Epidermal melanocyte (primary cell): ENCODE results near the gene SCARB2.
"Not testable (repeated sequence)": the region's sequence is repeated elsewhere in the genome, so short reads cannot be mapped to it uniquely, and the experiment has no call there.

ENCODE experiments used
- DNase-seq: peaks from one replicate; pipeline ENCODE4 v3.0.0; 2011; ENCODE audit warnings: low spot score; ENCODE audit not compliant: insufficient read length

The SCARB2 gene, protein sequence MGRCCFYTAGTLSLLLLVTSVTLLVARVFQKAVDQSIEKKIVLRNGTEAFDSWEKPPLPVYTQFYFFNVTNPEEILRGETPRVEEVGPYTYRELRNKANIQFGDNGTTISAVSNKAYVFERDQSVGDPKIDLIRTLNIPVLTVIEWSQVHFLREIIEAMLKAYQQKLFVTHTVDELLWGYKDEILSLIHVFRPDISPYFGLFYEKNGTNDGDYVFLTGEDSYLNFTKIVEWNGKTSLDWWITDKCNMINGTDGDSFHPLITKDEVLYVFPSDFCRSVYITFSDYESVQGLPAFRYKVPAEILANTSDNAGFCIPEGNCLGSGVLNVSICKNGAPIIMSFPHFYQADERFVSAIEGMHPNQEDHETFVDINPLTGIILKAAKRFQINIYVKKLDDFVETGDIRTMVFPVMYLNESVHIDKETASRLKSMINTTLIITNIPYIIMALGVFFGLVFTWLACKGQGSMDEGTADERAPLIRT

DNA sequence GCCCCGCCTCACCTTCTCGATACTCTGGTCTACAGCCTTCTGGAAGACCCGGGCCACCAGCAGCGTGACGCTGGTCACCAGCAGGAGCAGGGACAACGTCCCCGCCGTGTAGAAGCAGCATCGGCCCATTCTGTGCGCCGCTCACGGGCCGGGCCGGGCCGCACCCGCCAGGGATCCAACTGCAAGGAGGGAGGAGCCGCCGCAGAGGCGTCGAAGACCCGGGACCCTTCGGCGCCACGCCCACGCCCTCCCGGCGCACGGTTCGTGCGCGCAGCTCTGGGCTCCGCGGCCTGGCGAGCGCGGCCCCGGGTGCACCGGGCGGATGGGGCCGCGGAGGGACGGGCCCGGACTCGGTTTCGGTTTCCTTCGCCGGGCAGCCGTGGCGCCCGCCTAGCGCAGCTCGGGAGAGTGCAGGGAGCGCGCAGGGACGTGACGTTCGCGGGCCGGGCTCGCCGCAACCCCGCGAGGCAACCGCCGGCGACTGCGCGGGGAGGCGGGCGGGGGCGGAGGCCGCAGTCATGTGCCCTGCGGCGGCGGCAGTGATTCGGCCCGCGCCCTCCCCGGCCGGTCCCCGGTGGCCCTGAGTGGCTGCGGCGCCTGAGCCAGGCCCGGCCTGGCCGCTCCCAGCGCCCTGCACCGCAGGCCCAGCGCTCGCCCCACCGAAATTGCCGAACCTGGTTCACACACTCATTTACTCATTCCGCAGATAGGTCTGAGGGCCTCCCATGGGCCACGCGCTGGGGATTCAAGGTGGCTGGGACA, at the start of gene SCARB2:
SCARB2 (minus strand) TSS at position 410 of the 762 bp plus-strand sequence; CDS start at position 129, 281 bp downstream.
- peak; percentile 69 for DNase-seq

DNA sequence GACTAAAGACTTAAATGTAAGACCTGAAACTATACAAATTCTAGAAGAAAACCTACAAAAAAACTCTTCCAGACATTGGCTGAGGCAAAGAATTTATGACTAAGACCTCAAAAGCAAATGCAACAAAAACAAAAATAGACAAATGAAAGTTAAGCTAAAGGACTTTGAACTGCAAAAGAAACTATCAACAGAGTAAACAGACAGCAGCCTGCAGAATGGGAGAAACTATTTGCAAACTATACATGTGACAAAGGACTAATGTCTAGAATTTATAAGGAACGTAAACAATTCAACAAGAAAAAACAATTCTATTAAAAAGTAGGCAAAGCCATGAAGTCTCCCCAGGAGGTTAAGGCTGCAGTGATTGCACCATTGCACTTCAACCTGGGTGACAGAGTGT, 46.9 kb upstream of the SCARB2 start:
- DNase-seq, result no peak

DNA sequence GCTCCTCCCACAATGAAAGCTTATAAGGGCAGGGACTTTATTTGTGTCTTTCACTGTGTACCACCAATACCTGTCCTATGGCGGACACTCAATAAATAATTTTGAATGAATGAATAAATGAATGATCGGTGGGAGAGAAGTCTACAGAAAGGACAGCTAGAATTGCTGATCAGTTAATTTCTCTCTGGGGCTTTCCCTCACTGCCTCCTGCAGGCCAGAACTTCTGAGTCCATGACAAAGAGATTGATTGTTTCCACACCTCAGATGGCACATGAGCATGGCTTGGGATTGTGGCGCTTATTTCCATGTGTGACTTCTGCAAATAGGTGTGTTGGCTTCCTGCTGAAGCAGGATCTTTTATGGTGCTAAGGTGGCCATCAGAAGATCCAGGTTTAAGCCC, 44.2 kb upstream of the SCARB2 start:
- no peak for DNase-seq

DNA sequence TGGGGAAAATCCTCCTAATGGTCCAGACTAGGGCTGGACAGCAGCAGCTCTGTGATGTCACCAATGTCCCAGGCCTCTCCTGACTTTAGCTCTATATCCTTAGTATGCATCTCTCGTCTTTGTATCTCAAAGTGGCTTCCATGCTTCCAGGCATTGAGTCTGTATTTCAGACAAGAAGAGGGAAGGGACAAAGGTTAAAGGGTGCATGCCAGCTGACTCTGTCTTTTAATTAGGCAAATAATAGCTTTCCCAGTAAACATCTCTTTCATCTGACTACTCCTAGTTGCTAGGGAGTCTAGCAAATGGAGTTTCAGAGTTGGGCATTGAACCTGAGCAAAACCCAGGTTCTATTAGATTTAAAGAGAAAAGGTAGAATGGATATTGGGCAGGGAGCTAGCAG, 43.3 kb upstream of the SCARB2 start:
- no peak for DNase-seq

DNA sequence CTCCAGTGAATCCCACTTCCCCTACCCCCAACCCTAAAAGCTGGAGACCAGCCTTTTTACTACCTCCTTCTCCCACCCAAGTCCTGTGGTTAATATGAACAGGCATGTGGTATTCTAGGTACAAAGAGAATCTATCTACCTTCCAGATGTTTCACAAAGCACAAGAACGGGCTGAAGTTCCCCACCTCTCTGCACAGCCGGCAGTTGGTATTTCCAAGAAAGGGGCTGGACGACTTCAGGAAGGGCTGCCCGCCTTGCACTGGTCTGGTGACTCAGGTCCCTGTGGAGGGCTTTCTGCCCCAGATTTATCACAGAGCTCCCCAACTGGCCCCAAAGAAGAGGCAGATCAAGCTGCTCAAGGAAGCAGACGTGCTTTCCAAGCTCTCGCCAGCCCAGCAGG, 42.4 kb upstream of the SCARB2 start:
- no peak for DNase-seq

DNA sequence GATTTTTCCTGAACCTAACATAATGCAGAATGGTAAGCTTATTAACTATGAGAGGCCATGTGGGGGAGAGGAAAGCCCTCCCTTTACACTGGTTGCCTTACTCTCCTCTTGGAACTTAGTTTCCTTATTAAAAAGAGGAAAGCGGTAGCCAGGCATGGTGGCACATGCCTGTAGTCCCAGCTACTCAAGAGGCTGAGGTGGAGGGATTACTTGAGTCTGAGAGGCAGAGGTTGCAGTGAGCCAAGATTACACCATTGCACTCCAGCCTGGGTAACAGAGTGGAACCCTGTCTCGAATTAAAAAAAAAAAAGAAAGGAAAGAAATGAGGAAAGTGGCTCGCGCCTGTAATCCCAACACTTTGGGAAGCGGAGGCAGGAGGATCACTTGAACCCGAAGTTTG, 39.9 kb upstream of the SCARB2 start:
- no peak for DNase-seq

DNA sequence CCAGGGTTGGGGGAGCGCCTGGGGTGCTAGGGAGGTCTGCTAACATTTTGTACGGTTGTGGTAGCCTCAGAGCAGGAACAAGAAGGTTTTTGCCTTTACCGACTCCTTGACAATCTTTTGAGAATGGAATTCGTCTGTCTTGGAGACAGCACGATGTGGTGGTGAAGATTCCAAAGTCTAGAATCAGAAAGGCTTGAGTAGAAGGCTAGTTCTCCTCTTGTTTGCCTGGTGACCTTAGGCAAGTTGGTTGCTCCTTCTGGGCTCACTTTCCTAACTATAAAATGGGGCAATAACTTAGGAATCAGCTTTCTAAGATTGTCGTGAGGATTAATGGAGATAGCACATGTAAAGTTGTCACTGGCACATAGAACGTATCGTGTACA, 38.6 kb upstream of the SCARB2 start:
- DNase-seq, result no peak

DNA sequence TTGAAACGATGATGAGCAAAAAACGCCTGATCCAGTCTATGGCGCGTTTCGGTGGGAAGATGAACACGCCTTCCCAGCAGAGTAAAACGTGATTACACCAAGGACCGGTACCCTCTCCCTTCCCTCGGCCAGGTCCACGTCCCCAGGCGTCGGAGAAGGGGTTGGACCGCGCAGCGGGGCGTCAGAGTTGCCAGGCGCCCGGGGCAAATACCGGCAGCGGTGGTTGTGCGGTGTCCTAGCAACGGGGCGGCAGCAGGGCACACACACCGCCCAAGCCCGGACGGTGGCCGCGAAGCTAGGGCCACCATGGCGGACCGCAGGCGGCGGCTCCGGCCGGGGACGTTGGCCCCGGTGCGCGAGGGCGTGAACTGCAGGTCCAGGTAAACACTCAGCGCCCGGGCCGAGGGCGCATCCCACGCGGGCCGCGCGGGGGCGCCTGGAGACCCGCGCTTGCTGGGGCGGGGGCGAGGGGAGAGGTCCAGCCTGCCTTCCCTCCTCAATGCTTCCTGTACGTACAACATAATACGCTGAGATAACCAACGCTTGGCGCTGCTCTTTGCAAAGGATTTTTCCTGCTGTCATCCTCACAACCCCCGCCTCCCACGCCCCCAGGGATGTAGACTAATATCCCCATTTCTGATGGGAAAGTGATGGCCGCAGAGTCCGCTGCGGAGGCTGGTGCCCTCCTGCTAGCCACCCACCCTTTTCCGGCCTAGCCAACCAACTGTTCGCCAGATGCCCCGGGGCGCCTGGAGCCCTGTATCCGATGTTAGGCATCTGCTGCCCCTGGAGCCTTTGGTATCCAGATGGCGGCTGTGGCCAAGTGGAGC, 38.0 kb upstream of the SCARB2 start, which contains the start of gene FAM47E:
FAM47E (plus strand) TSS at position 281 of the 830 bp plus-strand sequence; CDS start at position 307, 26 bp downstream.
- no peak for DNase-seq

DNA sequence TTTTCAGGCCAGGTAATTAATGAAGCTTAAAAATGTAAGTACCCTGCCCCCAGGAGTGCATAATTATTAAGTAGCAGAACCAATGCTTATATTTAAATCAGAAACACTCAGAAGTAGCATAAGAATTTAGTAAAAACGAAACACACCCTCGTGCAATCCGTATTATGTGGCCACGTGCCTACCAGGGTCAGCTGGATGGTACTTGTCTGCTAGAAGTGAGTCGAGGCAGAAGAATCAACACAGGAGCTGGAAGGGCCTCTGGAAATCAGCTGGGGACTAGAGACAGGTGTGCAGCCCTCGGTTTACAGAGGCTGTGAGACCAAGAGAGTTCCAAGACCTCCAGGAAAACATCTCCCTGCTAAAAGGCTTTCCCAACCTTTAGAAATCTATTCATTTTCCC, 37.3 kb upstream of the SCARB2 start:
- no peak for DNase-seq

DNA sequence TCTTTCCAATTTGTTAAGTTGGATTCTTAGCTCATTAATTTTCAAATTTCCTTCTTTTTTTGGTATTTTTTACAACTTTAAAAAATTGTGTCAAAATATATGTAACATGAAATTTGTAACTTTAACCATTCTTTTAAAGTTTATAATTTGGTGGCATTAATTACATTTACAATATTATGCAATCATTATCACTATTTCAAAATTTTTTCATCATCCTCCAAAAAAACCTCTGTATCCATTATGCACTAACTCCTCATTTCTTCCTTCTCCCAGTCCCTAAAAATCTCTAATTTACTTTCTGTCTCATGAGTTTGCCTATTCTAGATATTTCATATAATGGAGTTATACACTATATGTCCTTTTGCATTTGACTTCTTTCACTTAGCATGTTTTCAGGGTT, 33.2 kb upstream of the SCARB2 start:
- no peak for DNase-seq

DNA sequence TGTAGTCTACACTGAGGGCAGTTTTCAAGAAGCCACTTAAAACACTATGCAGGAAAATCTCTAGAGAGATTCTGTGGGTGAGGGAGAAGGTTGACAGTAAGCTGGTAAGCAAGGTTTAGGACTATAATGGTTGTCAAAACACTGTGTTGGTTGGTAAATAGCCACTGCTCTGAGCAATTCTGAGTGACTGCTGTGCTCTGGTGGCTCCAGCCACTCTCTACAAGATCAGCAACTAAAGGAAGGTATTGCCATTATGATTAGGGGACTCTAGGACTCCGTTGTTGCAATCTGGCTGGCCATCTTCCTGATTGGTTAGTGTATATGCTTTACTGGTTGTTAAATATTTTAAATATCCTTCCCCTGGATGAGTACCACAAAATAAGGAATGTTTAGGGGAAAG, 32.4 kb upstream of the SCARB2 start:
- DNase-seq, result no peak

DNA sequence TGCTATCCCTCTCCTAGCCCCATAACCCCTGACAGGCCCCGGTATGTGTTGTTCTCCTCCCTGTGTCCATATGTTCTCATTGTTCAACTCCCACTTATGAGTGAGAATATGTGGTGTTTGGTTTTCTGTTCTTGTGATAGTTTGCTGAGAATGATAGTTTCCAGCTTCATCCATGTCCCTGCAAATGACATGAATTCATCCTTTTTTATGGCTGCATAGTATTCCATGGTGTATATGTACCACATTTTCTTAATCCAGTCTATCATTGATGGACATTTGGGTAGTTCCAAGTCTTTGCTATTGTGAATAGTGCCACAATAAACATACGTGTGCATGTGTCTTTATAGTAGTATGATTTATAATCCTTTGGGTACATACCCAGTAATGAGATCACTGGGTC, 30.3 kb upstream of the SCARB2 start:
- DNase-seq, result not testable (repeated sequence)

DNA sequence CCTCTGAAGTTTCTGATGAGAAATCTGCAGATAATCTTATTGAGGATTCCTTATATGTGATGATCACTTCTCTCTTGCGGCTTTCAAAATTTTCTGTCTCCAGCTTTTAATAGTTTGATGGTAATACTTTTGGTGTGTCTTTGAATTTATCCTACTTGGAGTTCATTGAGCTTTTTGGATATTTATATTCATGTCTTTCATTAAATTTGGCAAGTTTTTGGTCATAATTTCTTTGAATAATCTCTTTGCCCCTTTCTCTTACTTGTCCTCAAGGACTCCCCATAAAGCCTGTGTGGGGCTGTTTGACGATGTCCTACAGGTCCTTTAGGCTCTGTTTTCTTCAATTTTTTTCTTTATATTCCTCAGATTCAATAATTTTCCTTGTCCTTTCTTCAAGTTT, 26.6 kb upstream of the SCARB2 start:
- DNase-seq, result no peak

DNA sequence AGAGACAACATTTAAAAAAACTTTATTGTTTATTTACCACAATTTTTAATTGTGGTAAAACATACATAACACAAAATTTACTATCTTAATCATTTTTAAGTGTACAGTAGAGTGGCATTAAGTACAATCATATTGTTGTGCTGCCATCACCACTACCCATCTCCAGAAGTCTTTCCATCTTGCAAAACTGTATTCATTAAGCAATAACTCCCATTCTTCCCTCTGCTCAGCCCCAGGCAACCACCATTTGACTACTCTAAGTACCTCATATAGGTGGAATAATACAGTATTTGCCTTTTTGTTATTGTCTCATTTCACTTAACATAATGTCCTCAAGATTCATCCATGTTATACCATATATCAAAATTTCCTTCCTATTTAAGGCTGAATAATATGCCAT, 25.1 kb upstream of the SCARB2 start:
- DNase-seq, result no peak

DNA sequence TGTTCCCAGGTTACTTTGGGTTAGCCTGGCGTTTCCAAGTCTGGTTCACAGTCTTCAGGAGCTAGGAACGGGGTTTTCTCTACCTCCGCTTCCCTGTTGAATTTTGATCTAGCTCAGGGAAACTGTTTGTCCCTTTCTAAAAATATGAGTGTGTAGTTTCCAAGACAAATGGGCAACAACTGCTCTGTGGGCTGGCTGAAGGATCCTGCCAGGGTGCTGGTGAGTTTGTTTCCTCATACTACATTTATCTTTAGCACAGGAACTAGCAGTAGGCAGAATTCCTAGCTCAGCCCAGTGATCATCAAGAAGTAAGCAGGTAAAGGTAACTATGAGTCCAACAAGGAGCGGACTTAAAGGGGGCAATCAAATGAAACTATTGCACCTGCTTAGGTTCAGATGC, 24.6 kb upstream of the SCARB2 start:
- DNase-seq, result no peak

DNA sequence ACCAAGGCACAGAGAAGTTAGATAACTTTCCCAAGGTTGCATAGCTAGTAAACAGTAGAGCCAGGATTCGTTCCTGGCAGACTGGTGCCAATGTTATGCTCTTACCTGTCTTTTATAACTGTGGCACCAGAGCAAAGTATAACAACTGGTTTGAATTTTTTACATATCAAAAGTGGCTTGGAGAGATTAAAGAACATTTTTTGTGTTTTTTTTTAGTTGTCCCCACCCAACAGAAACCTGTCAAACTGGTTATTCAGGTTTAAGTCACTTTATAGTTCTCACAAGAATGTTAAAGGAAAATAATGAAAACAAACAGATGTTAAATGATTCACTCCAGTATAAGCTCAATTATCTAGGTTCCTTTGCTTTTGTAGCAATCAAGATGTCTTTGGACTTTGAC, 22.3 kb upstream of the SCARB2 start:
- no peak for DNase-seq

DNA sequence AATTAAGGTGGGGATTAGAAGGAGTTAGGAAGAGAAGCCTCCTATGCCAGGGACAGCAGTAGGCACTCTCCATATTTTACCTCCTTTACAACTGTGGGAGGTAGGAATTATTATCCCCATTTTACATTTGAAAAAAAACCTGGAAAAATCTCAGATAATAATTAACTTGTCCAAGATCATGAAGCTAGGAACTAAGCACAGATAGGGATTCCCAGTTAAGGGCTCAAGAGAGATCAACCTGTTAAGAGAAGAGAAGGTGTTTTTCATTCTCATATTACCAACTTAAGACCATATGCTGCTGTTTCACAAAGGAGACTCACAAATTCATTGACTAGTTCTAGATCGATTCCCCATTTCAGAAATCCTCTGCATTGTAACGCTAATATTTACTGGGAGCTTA, 21.8 kb upstream of the SCARB2 start:
- DNase-seq, result no peak

DNA sequence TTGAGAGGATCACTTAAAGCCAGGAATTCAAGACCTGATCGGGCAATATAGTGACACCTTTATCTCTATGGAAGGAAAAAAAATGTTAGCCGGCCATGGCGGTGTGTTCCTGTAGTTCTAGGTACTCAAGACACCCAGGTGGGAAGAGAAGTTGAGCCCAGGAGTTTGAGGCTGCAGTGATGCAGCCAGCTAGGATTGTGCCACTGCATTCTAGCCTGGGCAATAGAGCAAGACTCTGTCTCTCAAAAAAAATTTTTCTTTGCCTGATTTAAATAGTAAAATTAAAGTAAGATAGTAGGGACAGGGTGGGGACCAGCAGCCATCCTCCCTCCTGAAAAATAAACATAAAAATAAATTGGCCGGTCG, 21.0 kb upstream of the SCARB2 start:
- DNase-seq, result no peak

DNA sequence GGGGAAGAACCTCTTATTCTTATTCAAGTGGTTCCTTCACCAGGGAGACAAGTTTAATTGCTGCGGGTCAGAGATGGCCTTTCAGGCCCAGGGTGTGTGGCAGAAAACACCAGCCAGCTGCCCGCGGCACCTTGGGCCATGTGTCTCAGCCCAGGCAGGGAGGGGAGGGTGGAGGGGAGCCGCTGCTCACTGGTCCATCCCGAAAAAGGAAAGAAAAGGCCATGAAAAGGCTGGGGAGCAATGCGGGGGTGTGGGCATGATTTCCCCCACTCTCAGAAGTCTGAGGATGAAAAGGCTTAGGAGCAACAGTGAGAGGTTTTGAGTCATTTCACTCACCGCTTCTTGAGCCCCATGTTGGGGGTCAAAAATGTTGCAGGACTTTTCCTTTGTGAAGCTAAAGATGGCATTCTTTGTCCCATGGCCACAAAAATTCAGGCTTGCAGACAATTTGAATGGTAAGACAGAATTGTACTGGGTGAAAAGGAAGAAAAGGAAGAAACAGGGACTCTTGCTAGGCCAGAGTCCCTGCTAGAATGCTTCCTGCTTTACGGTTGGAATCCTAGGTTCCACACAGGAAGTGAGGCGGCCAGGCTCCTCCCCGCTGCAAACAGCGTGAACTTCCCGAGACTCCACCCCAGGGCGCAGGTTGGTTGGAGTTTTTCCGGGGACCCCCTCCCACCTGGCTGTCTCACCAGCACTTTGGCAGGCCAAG, 20.5 kb upstream of the SCARB2 start:
- DNase-seq, result no peak

DNA sequence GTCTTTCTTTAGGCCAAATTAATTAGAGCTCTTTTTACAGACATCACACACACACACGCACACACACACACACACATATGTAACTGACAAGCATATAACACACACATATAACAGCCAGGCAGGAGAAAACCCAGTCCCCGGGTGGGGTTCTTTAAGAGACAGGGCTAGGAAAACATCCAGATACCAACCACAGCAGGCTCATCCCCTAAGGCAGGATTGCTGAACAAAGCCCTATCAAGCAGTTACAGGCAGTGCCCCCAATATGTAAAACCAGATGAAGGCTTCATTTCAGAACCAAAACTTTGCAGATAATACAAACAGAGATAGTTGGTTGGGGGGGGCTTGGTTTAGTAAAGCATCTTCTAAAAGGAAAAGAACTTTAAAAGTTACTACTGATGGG, 19.9 kb upstream of the SCARB2 start:
- DNase-seq, result no peak

DNA sequence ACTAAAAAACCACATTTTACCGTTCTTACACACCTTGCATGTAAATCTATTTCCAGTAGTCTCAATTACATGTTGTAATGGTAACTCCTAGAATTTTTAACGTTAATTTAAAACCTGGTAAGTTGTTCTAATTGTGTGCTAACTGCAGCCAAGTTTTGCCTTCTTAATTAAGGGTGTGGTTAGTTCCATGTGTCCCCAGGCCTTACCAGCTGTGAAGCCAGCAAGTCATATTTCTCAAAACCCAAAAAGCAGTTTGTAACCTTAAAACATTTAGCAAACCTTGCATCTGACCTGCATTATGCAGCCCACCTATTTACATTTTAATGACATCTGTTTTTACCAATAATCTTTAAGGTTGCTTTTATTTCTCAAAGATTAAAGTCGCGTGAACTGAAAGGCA, 19.5 kb upstream of the SCARB2 start:
- DNase-seq, result no peak
